Stimulated activated CD4-positive, alpha-beta T cell treated with anti-CD3 and anti-CD28 coated beads, Interleukin-1b, Interleukin-23, amount 100 ng/mL, for 48 hours (primary cell): Measurements from ENCODE around the gene GALNT3.

Experiments used
- DNase-seq: peaks from one replicate; pipeline ENCODE4 v3.0.0-alpha.2; 2020

The GALNT3 gene

GRCh38 chr2:165720511-165720910, 73.5 kb downstream of the GALNT3 start:
- DNase-seq, result no peak

DNA sequence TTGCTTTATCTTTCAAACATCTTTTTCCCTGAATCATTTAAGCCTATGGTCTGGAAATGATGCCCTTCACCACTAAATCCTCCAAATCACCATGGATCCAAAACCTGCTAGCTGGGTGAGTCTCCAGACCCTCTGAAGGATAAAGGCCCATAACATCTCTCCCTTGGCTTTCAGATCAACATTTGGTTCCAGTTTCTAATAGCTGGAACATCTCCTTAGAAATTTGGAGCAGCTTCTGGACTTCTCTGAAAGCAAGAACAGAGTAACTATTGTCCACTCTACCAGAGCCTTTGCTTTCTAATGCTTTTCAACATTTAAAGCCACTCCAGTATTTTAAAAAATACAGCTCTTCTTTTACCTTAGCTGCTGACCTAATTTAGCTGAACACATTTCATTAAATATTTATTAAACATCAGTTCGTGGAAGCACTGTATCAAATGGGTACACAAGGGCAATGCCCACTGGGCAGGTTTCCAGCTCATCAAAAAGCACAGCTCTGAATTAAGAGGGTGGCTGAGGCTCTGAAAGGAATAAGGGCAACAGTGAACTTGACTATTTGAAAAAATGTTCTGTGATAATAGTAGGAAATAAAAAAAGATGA, 75.3 kb downstream of the GALNT3 start:
- DNase-seq, result no peak

DNA sequence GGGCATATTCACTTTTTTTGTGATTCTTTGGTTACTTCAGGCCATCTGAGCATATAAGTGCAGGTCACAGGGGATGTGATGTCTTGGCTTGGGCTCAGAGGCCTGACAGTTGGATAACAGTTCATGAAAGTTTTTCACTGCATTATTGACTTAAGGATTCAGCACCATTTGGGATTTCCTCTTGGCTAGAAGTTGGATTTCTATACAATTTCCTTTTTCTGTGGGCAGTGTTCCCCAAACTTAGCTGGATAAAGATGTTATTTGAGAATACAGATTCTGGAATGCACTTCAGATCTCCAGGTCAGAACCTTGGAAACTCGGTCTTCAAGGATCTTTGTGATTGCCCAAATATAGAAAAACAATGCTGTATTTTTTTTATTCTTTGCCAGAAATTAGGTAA, 78.0 kb downstream of the GALNT3 start:
- DNase-seq, result no peak

DNA sequence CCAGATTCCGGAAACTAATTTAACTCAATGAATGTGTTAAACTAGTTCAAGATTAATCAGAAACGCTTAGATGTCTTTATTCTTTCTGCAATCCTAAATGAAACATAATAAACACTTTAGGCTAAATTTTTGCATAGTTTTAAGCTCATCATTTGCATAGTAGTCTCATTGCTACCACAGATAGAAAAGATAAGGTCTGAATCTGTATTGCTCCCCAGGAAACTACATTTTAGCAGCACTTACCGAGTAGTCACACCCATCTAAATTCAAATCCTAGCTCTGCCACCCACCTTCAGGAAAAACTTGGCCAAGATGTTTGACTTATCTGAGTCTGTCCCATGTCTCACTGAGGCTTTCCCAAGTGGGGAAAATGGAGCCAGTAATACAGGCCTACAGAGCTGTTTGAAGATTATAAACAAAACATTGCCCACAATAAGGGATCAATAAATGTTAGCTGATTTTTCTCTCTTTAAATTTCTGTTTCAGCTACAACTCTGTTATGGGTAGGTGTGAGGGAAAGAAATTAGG, 87.0 kb downstream of the GALNT3 start:
- no peak for DNase-seq

GRCh38 chr2:165701147-165701546, 92.9 kb downstream of the GALNT3 start:
- no peak for DNase-seq

DNA sequence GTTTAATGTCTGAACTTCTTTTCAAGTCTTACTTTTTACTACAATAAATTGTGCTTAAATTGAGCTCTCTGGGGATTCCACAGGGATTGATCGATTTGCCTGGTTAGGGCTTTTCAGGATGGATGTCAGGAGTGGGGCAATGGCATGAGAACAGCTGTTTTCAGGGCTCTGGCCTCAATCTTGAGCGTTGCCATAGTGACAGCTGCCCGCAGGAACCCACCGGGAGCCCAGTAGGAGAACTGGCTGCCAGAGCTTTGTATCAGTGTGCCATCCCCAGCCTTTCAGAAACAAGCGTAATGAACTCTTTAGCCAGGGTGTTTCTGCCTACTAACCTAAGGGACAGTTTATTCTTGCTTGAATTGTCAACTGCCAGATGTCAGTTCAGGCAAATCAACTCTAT, 93.5 kb downstream of the GALNT3 start:
- no peak for DNase-seq

DNA sequence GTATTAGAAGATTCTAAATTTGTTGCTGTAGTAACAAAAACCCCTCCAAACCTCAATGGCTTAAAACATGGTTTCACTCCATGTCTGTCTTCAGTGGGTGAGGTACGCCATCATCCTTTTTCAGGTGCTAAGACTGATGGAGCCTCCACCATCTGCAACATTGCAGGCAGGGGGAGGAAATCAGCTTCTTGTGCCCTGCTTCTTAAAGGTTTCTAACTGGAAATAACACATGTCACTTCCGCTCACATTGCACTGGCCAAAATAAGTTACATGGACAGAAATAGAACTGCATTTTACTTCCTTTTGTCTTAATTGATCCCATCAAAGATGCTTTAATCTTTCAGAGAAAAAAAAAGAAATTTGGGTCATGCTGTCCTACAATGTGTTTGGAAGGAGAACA, 94.1 kb downstream of the GALNT3 start:
- DNase-seq, result no peak

- DNase-seq, result peak; percentile 2
Observed at GRCh38 chr2:165698444-165698884, 95.6 kb downstream of the GALNT3 start.

GRCh38 chr2:165697748-165698443, 96.2 kb downstream of the GALNT3 start:
- DNase-seq, result no peak
